ENCODE results near the gene ZNF778. TPM values are rescaled to one million over a fixed set of nuclear protein-coding genes. Genes with fewer than 3 reads are reported as not detected.
"Not testable (repeated sequence)": the region's sequence is repeated elsewhere in the genome, so short reads cannot be mapped to it uniquely, and the experiment has no call there.

ZNF778 gene
- total and polyA plus RNA-seq, 12 donors = 1.9 to 20.5 (median 8.4) TPM

DNA sequence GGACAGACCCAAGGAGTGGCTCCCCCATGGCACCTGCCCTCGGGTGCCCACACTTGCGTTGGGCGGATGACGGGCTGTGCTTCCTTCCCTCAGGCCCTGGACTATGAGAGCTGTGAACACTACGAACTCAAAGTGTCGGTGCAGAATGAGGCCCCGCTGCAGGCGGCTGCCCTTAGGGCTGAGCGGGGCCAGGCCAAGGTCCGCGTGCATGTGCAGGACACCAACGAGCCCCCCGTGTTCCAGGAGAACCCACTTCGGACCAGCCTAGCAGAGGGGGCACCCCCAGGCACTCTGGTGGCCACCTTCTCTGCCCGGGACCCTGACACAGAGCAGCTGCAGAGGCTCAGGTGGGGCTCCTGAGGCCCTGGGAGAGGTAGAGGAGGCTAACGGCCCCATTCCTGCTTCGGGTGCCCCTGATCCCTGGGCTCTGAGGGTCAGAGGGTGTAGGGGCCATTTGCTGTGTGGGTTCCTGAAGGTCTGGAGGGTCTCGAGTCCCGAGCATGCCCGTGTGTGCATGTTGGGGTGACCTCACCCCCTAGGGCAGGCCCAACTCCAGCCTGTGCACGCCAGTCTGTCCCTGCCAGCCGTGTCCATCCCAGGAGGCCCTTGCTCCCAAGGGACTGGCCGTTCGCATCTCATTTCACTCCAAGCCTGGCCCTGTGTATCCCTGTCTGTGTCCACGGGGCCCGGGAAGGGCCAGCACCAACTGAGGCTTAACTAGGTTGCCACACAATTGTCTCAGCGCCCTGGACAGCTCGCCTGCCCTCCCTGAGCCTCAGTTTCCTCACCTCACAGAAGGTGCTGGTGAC lies 27.1 kb upstream of the ZNF778 start:
- Histone ChIP-seq H3K4me3 (no peak overlapping the region), H3K27ac (no peak overlapping the region), H3K27me3 (no peaks in the 10 kb centered on the region), H3K9me3 (replicated peaks in 1 of 3) (no peaks in the 10 kb centered on the region), H3K4me1 (replicated peaks in 1 of 2) (peaks cover 8% of the 10 kb centered on the region in 2 donors), H3K36me3 (replicated peaks in 1 of 2) (no peaks in the 10 kb centered on the region)
- intact Hi-C loops (cut with DNase I) = no loop called here
- TF ChIP-seq, protein P1, sequence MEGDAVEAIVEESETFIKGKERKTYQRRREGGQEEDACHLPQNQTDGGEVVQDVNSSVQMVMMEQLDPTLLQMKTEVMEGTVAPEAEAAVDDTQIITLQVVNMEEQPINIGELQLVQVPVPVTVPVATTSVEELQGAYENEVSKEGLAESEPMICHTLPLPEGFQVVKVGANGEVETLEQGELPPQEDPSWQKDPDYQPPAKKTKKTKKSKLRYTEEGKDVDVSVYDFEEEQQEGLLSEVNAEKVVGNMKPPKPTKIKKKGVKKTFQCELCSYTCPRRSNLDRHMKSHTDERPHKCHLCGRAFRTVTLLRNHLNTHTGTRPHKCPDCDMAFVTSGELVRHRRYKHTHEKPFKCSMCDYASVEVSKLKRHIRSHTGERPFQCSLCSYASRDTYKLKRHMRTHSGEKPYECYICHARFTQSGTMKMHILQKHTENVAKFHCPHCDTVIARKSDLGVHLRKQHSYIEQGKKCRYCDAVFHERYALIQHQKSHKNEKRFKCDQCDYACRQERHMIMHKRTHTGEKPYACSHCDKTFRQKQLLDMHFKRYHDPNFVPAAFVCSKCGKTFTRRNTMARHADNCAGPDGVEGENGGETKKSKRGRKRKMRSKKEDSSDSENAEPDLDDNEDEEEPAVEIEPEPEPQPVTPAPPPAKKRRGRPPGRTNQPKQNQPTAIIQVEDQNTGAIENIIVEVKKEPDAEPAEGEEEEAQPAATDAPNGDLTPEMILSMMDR (IDR thresholded peaks at IDR 0.05) = no peak
- no peak for TF ChIP-seq POLR2A (IDR thresholded peaks at IDR 0.05)
- peak in 1 of 7 donors; percentile 15 for DNase-seq
- 76 to 81% (median 80%) methylated on average over 14 to 28 of the region's 28 CpGs for WGBS, 4 donors

DNA sequence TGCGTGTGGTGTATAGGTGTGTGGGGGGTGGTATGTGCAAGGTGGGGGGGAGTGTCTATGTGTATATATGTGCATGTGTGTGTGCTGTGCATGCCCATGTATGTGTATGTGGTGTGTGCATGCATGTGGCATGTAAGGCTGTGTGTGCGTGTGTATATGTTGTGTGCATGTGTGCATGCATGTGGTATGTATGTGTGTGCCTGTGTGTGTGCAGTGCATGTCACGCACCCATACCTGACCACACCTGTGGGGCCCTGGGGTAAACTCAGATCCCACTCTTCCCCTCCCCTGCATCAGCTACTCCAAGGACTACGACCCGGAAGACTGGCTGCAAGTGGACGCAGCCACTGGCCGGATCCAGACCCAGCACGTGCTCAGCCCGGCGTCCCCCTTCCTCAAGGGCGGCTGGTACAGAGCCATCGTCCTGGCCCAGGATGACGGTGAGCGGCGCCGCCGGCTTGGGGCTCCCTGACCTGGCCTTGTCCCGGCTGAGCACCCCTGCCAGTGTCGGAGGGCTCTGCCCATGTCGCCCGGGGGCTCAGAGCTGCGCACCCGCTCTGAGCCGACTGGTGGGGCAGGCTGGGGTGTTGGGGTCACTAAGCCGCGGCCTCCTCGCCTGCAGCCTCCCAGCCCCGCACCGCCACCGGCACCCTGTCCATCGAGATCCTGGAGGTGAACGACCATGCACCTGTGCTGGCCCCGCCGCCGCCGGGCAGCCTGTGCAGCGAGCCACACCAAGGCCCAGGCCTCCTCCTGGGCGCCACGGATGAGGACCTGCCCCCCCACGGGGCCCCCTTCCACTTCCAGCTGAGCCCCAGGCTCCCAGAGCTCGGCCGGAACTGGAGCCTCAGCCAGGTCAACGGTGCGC lies 26.2 kb upstream of the ZNF778 start:
- Histone ChIP-seq H3K4me3 (peak overlapping the region in 1 of 4 donors; percentile 52), H3K36me3 (replicated peaks in 1 of 2) (no peaks in the 10 kb centered on the region), H3K9me3 (replicated peaks in 1 of 3) (no peaks in the 10 kb centered on the region), H3K27me3 (no peaks in the 10 kb centered on the region), H3K27ac (no peak overlapping the region), H3K4me1 (replicated peaks in 1 of 2) (peaks cover 8% of the 10 kb centered on the region in 2 donors)
- DNase-seq = no peak
- 45 to 62% (median 47%) methylated on average over 6 to 44 of the region's 44 CpGs for WGBS, 4 donors
- no peak for TF ChIP-seq POLR2A (IDR thresholded peaks at IDR 0.05)
- TF ChIP-seq, protein P1 (IDR thresholded peaks at IDR 0.05) = no peak
- intact Hi-C loops (cut with DNase I) = no loop called here

DNA sequence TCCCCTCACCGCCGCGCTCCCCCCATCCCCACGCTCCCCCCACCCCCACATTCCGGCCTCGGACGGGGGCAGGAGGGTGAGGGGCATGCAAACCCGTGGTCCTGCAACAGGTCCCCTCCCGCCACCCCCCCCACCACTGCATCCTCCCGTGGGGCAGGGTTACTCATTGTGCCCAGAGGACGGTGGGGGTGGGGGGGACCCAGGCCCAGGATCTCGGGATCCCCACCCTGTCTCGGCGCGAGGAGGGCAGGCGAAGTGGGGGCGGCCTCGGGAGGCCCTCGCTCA lies 25.7 kb upstream of the ZNF778 start:
- intact Hi-C loops (cut with DNase I) = no loop called here
- Histone ChIP-seq H3K36me3 (replicated peaks in 1 of 2) (no peaks in the 10 kb centered on the region), H3K4me1 (replicated peaks in 1 of 2) (peaks cover 8% of the 10 kb centered on the region in 2 donors), H3K27ac (no peak overlapping the region), H3K4me3 (peak overlapping the region in 2 of 4 donors; percentile 22 to 52), H3K27me3 (no peaks in the 10 kb centered on the region), H3K9me3 (replicated peaks in 1 of 3) (no peaks in the 10 kb centered on the region)
- DNase-seq = no peak
- TF ChIP-seq, protein P1 (IDR thresholded peaks at IDR 0.05) = no peak
- TF ChIP-seq POLR2A (IDR thresholded peaks at IDR 0.05) = no peak
- WGBS, 4 donors = 2 to 4% methylated on average over 15 to 19 of the region's 19 CpGs; no CpG with 5 or more reads in 2 of the 4 donors

DNA sequence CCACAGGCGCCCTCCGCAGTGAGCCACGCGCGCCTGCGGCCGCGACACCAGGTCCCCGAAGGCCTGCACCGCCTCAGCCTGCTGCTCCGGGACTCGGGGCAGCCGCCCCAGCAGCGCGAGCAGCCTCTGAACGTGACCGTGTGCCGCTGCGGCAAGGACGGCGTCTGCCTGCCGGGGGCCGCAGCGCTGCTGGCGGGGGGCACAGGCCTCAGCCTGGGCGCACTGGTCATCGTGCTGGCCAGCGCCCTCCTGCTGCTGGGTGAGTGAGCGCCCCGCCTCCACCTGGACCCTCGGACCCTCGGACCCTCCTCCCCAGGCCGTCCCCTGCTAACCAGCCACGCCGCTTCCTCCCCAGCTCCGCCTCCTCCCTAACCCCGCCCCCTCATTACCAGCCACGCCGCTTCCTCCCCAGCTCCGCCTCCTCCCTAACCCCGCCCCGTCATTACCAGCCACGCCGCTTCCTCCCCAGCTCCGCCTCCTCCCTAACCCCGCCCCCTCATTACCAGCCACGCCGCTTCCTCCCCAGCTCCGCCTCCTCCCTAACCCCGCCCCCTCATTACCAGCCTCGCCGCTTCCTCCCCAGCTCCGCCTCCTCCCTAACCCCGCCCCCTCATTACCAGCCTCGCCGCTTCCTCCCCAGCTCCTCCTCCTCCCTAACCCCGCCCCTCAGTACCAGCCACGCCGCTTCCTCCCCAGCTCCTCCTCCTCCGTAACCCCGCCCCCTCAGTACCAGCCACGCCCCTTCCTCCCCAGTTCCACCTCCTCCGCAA lies 25.1 kb upstream of the ZNF778 start:
- H3K36me3 ChIP-seq (replicated peaks in 1 of 2); H3K9me3 ChIP-seq (replicated peaks in 1 of 3); intact Hi-C loops (cut with DNase I); H3K27ac ChIP-seq; H3K4me1 ChIP-seq (replicated peaks in 1 of 2); H3K27me3 ChIP-seq: not testable (repeated sequence)
- TF ChIP-seq, protein P1 (IDR thresholded peaks at IDR 0.05) = peak in 1 of 6 experiments; percentile 1
- peak in 5 of 7 donors; percentile 62 to 91 (median 86) for DNase-seq
- 0 to 11% (median 6%) methylated on average over 16 to 63 of the region's 63 CpGs for WGBS, 4 donors
- H3K4me3 ChIP-seq = peak overlapping the region in 2 of 4 donors; percentile 22 to 52
